K562 (cell line): ENCODE results near the gene SLIT1. TPM values are rescaled to one million over a fixed set of nuclear protein-coding genes. Genes with fewer than 3 reads are reported as not detected.
A peak's percentile ranks its signal among the peaks of the same experiment; 100 is the strongest.

Source experiments
- ATAC-seq: fragments of 200-7000 bp; cut with Tn5 transposase; 3 replicates; pipeline ENCODE4 v1.9.1; 2020; ENCODE audit warnings: moderate library complexity
- BruUV-seq: library from RNA; stranded (reverse); fragments of 400-500 nt; replicated peaks from 2 replicates; lab custom pipeline; 2021; lab: Mats Ljungman, UMichigan
- CTCF ChIA-PET: fragments of 300-600 bp; formaldehyde crosslinking; extraction: SDS; loops from one replicate; lab custom pipeline; 2021; ENCODE audit warnings: low intra/inter-chr PET ratio; lab: Yijun Ruan, JAX
- POLR2A ChIA-PET: fragments of 300-600, 350-650 bp; sonication (Branson Sonifier 250); formaldehyde crosslinking; extraction: SDS; loops from one replicate; lab custom pipeline; 2021; ENCODE audit warnings: antibody characterized with exemption, inconsistent platforms; lab: Yijun Ruan, JAX
- DNase-seq, 4 experiments: peaks; one replicate each; pipeline versions ENCODE4 v3.0.0 to v3.0.0-alpha.2; 2011 to 2018; ENCODE audit warnings: low spot score in 3 of 4, mixed read lengths in 3 of 4; ENCODE audit errors: extremely low read depth in 1 of 4
- FAIRE-seq: peaks from 2 replicates; lab custom pipeline; 2011; peaks lifted over from hg19 to GRCh38; lab: Jason Lieb, UNC
- H2AFZ ChIP-seq: 2 replicates; pipeline ENCODE4 v1.6.0; 2011; ENCODE audit warnings: low read depth, low read length, control low read depth, inconsistent platforms
- H3K27ac ChIP-seq: fragments of 200-600 bp; 3 replicates; pipeline ENCODE4 v1.8.0; 2011; ENCODE audit warnings: low read depth, mild to moderate bottlenecking, control low read depth, inconsistent platforms, low read length, moderate library complexity, mixed read lengths; ENCODE audit errors: extremely low read depth
- H3K27me3 ChIP-seq, 2 experiments: fragments of 300-600 bp in 1 of 2; 2 replicates in 1 of 2; 3 replicates in 1 of 2; pipeline versions ENCODE4 v1.6.0 to v1.8.0; 2011; ENCODE audit warnings: inconsistent platforms in 2 of 2, low read length in 2 of 2, mild to moderate bottlenecking in 1 of 2, mixed read lengths in 1 of 2, moderate library complexity in 1 of 2; ENCODE audit not compliant: control insufficient read depth in 2 of 2, insufficient read depth in 2 of 2
- H3K36me3 ChIP-seq: fragments of 300-600 bp; 3 replicates; pipeline ENCODE4 v1.8.0; 2011; ENCODE audit warnings: mild to moderate bottlenecking, low read length, inconsistent platforms; ENCODE audit not compliant: control insufficient read depth, insufficient read depth
- H3K4me1 ChIP-seq, 2 experiments: fragments of 200-600 bp in 1 of 2; replicated peaks in 1 of 2; 2 replicates in 1 of 2; 3 replicates in 1 of 2; pipeline versions ENCODE4 v1.5.1 to v1.8.0; 2011; ENCODE audit warnings: inconsistent platforms in 2 of 2, low read length in 2 of 2, mild to moderate bottlenecking in 1 of 2, mixed read lengths in 1 of 2, moderate library complexity in 1 of 2; ENCODE audit not compliant: control insufficient read depth in 2 of 2, insufficient read depth in 2 of 2
- H3K4me2 ChIP-seq: 2 replicates; pipeline ENCODE4 v1.6.1; 2011; ENCODE audit warnings: low read length, control low read depth, inconsistent platforms, mixed read lengths; ENCODE audit not compliant: insufficient read depth
- H3K4me3 ChIP-seq: fragments of 200-600 bp; sonication (generic), shearing (Covaris generic); 2 replicates; pipeline ENCODE4 v1.5.1; 2016; ENCODE audit warnings: control low read depth, inconsistent platforms
- H3K79me2 ChIP-seq: fragments of 200-600 bp; 3 replicates; pipeline ENCODE4 v1.8.0; 2011; ENCODE audit warnings: low read length, inconsistent platforms; ENCODE audit not compliant: control insufficient read depth, insufficient read depth
- H3K9ac ChIP-seq, 2 experiments: 2 replicates each; pipeline versions ENCODE4 v1.6.0 to v1.6.1; 2011; ENCODE audit warnings: low read depth in 2 of 2, low read length in 2 of 2, control low read depth in 1 of 2, inconsistent platforms in 1 of 2, mild to moderate bottlenecking in 1 of 2, mixed read lengths in 1 of 2; ENCODE audit not compliant: insufficient read depth in 1 of 2
- H3K9me1 ChIP-seq: one replicate; pipeline ENCODE4 v1.6.0; 2011; ENCODE audit warnings: inconsistent platforms, mild to moderate bottlenecking, low read length, moderate library complexity; ENCODE audit not compliant: control insufficient read depth, insufficient read depth
- H3K9me3 ChIP-seq: replicated peaks from 2 replicates; pipeline ENCODE4 v1.5.1; 2011; ENCODE audit warnings: low read depth, low read length, inconsistent platforms; ENCODE audit not compliant: control insufficient read depth, insufficient read depth
- H4K20me1 ChIP-seq: replicated peaks from 2 replicates; pipeline ENCODE4 v1.6.1; 2011; ENCODE audit warnings: low read length, inconsistent platforms, mixed read lengths; ENCODE audit not compliant: control insufficient read depth, insufficient read depth
- CHD1 ChIP-seq: fragments of 200-600 bp; sonication (generic); IDR thresholded peaks from one replicate; pipeline ENCODE4 v1.6.1; 2012; ENCODE audit warnings: mild to moderate bottlenecking, moderate library complexity, low read length, inconsistent platforms
- GABPB2 ChIP-seq: fragments of 250-450 bp; sonication (Bioruptor Pico); conservative IDR thresholded peaks from 2 replicates; pipeline ENCODE4 v1.5.1; 2021; ENCODE audit warnings: mild to moderate bottlenecking
- ZNF24 ChIP-seq: fragments of 450-650 bp; IDR thresholded peaks from 2 replicates; pipeline ENCODE4 v1.6.1; 2016
- WGBS: fragments of 100-300 bp; shearing (Covaris generic); methylation state at CpG from one replicate; pipeline ENCODE4 v1.1.6; 2016; ENCODE audit warnings: low coverage, mixed read lengths; ENCODE audit not compliant: insufficient coverage; ENCODE audit errors: missing lambda C conversion rate; 5-methylcytosine and 5-hydroxymethylcytosine counted together
- in situ Hi-C: fragments of 300-500 bp; cut with MboI; formaldehyde crosslinking; loops from 4 replicates; pipeline ENCODE4 v1.15.0; 2018; ENCODE audit warnings: inconsistent platforms, mixed read lengths
- intact Hi-C: fragments of 100-400 bp; cut with micrococcal nuclease; formaldehyde crosslinking; loops from 2 replicates; pipeline ENCODE4 v1.14.2; 2022
- polyA plus RNA-seq, 8 experiments: library from polyadenylated mRNA; depleted of rRNA in 4 of 8; stranded (reverse) in 5 of 8; unstranded in 3 of 8; fragments of >200 nt; fragmentation: Nextera tagmentation in 2 of 8; fragmentation: Illumina TruSeq in 1 of 8; extraction: Ambion mirVana in 2 of 8; extraction: Trizol in 1 of 8; gene quantifications; 2 replicates each; pipeline versions ENCODE4 v1.2.1 to v1.2.3, GENCODE V29; 2011 to 2014; ENCODE audit warnings: inconsistent platforms in 1 of 8, missing spikeins in 1 of 8
- total RNA-seq, 7 experiments: library from RNA; depleted of rRNA in 6 of 7; stranded (reverse); fragments of >200 nt in 6 of 7; fragmentation: Illumina TruSeq in 2 of 7; extraction: Trizol in 2 of 7; gene quantifications; 2 replicates each; pipeline versions ENCODE4 v1.2.1 to v1.2.3, GENCODE V29; 2011 to 2021; ENCODE audit warnings: low replicate concordance in 1 of 7
- TF ChIP-seq, protein P1 (sequence below): fragments of 450-650 bp; formaldehyde crosslinking; IDR thresholded peaks from 2 replicates; pipeline ENCODE4 v1.4.0; 2022; ENCODE audit warnings: missing genetic modification characterization
- TF ChIP-seq, protein P2 (sequence below): sonication (generic); formaldehyde crosslinking; IDR thresholded peaks from 2 replicates; pipeline ENCODE4 v1.8.0; 2023; ENCODE audit warnings: mild to moderate bottlenecking, missing genetic modification reagents

SLIT1 gene
- total and polyA plus RNA-seq, 9 of the 15 experiments (the other 6 are each of a cell fraction or from before 2014, with no cell fraction given) = 0.01 to 0.11 (median 0.04) TPM; not detected in 3

GRCh38 chr10:97018251-97019212 is 167.2 kb downstream of the SLIT1 start:
- BruUV-seq = no TSS peak
- intact Hi-C loops = no loop called here
- in situ Hi-C loops = no loop called here
- no peak overlapping the region for H3K4me2 ChIP-seq
- FAIRE-seq (no peak), ATAC-seq (peak; percentile 21; the same call in 2 of the 3 replicates), DNase-seq (no peak)
- H3K4me1 ChIP-seq = peaks cover 0 to 4% of the 10 kb centered on the region in 2 experiments; a peak in 1 of 5 replicates
- peak overlapping the region in 1 of 2 experiments; percentile 35; a peak in 1 of 4 replicates for H3K9ac ChIP-seq
- TF ChIP-seq GABPB2 (CRISPR knock-in tag) (no peak), ZNF24 (peak; percentile 91)
- H3K4me3 ChIP-seq = no peak overlapping the region
- 5% methylated on average over 14 of the region's 18 CpGs for WGBS
- peaks cover 9 to 37% of the 10 kb centered on the region in 2 experiments for H3K27me3 ChIP-seq
- no peaks in the 10 kb centered on the region for H4K20me1 ChIP-seq
- H3K79me2 ChIP-seq = no peaks in the 10 kb centered on the region
- no peaks in the 10 kb centered on the region for H3K9me1 ChIP-seq
- no peaks in the 10 kb centered on the region for H3K9me3 ChIP-seq
- no peak overlapping the region for H2AFZ ChIP-seq
- ChIA-PET CTCF (no interaction called here), POLR2A (interaction anchor here (0.5 kb wide), 1 partner anchor 204 kb away, joined by 3 read pairs; no protein-coding TSS in a partner anchor)
- no peaks in the 10 kb centered on the region for H3K36me3 ChIP-seq
- no peak overlapping the region for H3K27ac ChIP-seq

GRCh38 chr10:97017474-97017903 is 168.3 kb downstream of the SLIT1 start:
- Histone ChIP-seq H3K36me3 (no peaks in the 10 kb centered on the region), H3K27ac (no peak overlapping the region), H3K27me3 (peaks cover 11 to 46% of the 10 kb centered on the region in 2 experiments), H3K9me3 (no peaks in the 10 kb centered on the region), H4K20me1 (no peaks in the 10 kb centered on the region), H3K4me2 (no peak overlapping the region), H3K4me3 (no peak overlapping the region), H3K9me1 (no peaks in the 10 kb centered on the region), H2AFZ (no peak overlapping the region), H3K9ac (no peak overlapping the region), H3K4me1 (peaks cover 0 to 4% of the 10 kb centered on the region in 2 experiments; a peak in 1 of 5 replicates), H3K79me2 (no peaks in the 10 kb centered on the region)
- intact Hi-C loops = no loop called here
- in situ Hi-C loops = no loop called here
- no TSS peak for BruUV-seq
- no peak for DNase-seq
- FAIRE-seq = no peak
- peak; percentile 57; the same call in 2 of the 3 replicates for ATAC-seq
- POLR2A ChIA-PET = interaction anchor here (0.5 kb wide), 1 partner anchor 203 kb away, joined by 3 read pairs; no protein-coding TSS in a partner anchor
- WGBS = 0% methylated on average over 1 of the region's 5 CpGs
- CTCF ChIA-PET = no interaction called here
- TF ChIP-seq, protein P1, sequence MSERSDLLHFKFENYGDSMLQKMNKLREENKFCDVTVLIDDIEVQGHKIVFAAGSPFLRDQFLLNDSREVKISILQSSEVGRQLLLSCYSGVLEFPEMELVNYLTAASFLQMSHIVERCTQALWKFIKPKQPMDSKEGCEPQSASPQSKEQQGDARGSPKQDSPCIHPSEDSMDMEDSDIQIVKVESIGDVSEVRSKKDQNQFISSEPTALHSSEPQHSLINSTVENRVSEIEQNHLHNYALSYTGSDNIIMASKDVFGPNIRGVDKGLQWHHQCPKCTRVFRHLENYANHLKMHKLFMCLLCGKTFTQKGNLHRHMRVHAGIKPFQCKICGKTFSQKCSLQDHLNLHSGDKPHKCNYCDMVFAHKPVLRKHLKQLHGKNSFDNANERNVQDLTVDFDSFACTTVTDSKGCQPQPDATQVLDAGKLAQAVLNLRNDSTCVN (CRISPR knock-in tag) = no peak
- TF ChIP-seq, protein P2, sequence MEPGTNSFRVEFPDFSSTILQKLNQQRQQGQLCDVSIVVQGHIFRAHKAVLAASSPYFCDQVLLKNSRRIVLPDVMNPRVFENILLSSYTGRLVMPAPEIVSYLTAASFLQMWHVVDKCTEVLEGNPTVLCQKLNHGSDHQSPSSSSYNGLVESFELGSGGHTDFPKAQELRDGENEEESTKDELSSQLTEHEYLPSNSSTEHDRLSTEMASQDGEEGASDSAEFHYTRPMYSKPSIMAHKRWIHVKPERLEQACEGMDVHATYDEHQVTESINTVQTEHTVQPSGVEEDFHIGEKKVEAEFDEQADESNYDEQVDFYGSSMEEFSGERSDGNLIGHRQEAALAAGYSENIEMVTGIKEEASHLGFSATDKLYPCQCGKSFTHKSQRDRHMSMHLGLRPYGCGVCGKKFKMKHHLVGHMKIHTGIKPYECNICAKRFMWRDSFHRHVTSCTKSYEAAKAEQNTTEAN (CRISPR knock-in tag) = no peak
- TF ChIP-seq CHD1 = no peak
